Endothelial cell (in vitro differentiated cells): ENCODE data around the gene ARHGAP44. TPM values are rescaled to one million over a fixed set of nuclear protein-coding genes. Genes with fewer than 3 reads are reported as not detected.

Experiments
- DNase-seq: peaks from one replicate; pipeline ENCODE4 v3.0.0; 2021; ENCODE audit warnings: low spot score
- H3K27ac Mint-ChIP-seq: one replicate; pipeline ENCODE4 v1.8.0; 2021; ENCODE audit warnings: mixed read lengths, inconsistent platforms; ENCODE audit not compliant: unreplicated experiment
- H3K27me3 Mint-ChIP-seq: one replicate; pipeline ENCODE4 v1.8.0; 2021; ENCODE audit warnings: mild to moderate bottlenecking, moderate library complexity, mixed read lengths, inconsistent platforms; ENCODE audit not compliant: unreplicated experiment
- H3K36me3 Mint-ChIP-seq: one replicate; pipeline ENCODE4 v1.8.0; 2021; ENCODE audit warnings: mild to moderate bottlenecking, low read depth, mixed read lengths, inconsistent platforms; ENCODE audit not compliant: unreplicated experiment
- H3K4me1 Mint-ChIP-seq: one replicate; pipeline ENCODE4 v1.8.0; 2021; ENCODE audit warnings: mild to moderate bottlenecking, mixed read lengths, inconsistent platforms; ENCODE audit not compliant: unreplicated experiment
- H3K4me3 Mint-ChIP-seq: one replicate; pipeline ENCODE4 v1.8.0; 2021; ENCODE audit warnings: mild to moderate bottlenecking, mixed read lengths, inconsistent platforms; ENCODE audit not compliant: unreplicated experiment
- H3K9me3 Mint-ChIP-seq: one replicate; pipeline ENCODE4 v1.8.0; 2021; ENCODE audit warnings: mixed read lengths, inconsistent platforms; ENCODE audit not compliant: unreplicated experiment
- total RNA-seq: library from RNA; stranded (reverse); fragmentation: NEBNext Ultra II Directional; extraction: Animal tissue kit (Norgen Biotek cat#: 25700); gene quantifications from one replicate; pipeline ENCODE4 v1.2.1, GENCODE V29; 2021; ENCODE audit not compliant: unreplicated experiment
- TF ChIP-seq, protein P1 (sequence below): fragments of 200-600 bp; sonication (generic); IDR thresholded peaks from one replicate; pipeline ENCODE4 v1.5.0; 2021; ENCODE audit warnings: antibody characterized with exemption; ENCODE audit not compliant: unreplicated experiment

Gene ARHGAP44
- total RNA-seq, 1 donor from 2014 or later = 11.5 TPM

DNA sequence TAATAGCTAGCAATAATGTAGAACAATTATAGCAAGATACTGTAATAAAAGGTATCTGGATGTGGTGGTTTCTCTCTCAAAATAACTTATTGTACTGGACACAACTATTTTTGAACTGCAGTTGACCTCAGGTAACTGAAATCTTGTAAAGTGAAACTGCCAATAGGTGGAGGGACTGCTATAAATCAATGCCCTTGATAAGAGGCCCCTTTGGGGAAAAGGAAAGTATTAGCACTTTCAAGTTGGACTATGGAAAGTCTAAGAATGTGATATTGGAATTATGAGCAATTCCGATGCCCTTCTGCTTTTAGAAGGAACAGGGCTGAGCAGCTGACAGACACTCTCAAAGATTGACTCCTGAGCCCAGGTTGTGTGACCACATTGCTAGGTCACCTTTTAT lies 44.5 kb upstream of the ARHGAP44 start:
- H3K36me3 Mint-ChIP-seq = no peaks in the 10 kb centered on the region
- no peak overlapping the region for H3K27ac Mint-ChIP-seq
- no peaks in the 10 kb centered on the region for H3K9me3 Mint-ChIP-seq
- no peak for DNase-seq
- H3K27me3 Mint-ChIP-seq = peaks cover 4% of the 10 kb centered on the region
- H3K4me1 Mint-ChIP-seq = no peaks in the 10 kb centered on the region
- TF ChIP-seq, protein P1, sequence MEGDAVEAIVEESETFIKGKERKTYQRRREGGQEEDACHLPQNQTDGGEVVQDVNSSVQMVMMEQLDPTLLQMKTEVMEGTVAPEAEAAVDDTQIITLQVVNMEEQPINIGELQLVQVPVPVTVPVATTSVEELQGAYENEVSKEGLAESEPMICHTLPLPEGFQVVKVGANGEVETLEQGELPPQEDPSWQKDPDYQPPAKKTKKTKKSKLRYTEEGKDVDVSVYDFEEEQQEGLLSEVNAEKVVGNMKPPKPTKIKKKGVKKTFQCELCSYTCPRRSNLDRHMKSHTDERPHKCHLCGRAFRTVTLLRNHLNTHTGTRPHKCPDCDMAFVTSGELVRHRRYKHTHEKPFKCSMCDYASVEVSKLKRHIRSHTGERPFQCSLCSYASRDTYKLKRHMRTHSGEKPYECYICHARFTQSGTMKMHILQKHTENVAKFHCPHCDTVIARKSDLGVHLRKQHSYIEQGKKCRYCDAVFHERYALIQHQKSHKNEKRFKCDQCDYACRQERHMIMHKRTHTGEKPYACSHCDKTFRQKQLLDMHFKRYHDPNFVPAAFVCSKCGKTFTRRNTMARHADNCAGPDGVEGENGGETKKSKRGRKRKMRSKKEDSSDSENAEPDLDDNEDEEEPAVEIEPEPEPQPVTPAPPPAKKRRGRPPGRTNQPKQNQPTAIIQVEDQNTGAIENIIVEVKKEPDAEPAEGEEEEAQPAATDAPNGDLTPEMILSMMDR = no peak
- no peak overlapping the region for H3K4me3 Mint-ChIP-seq

DNA sequence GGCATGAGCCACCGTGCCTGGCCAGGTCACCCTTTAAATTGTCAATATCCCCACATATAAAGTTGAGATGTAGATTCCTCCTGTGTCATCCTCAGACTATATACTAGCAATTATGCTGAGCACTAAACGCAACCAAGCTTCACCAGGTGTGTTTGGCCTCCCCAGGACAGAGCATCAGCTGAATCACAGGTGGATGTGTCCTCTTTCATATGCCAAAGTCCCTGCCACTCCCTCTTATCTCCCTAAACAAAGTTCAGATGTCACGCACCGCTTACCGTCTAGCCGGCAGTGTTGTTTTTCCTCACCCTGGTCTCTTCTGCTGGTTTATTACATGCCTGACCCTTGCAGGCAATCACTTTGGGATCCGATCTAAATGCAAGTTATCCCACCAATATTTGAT lies 43.8 kb upstream of the ARHGAP44 start:
- no peaks in the 10 kb centered on the region for H3K4me1 Mint-ChIP-seq
- DNase-seq = no peak
- no peak overlapping the region for H3K27ac Mint-ChIP-seq
- TF ChIP-seq, protein P1 = no peak
- no peak overlapping the region for H3K4me3 Mint-ChIP-seq
- no peaks in the 10 kb centered on the region for H3K36me3 Mint-ChIP-seq
- H3K27me3 Mint-ChIP-seq = peaks cover 4% of the 10 kb centered on the region
- H3K9me3 Mint-ChIP-seq = no peaks in the 10 kb centered on the region

DNA sequence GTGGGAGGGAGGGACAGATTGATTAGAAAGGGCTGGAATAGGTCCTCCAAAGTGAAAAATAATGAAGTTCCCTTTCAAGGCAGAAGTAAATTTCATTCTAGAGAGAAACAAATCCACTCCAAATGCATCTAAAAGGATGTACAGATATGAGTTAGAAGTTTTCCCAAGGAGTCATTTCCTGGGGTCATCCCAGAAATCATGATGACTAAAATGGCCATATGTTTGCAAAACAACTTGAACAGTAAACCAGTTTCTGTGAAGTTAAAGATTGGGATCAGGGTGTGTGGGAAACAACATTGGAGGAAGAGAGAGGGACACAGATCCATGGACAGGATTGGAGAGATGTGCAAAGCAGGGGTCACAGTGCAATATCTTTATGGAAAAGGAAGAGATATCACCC lies 32.5 kb upstream of the ARHGAP44 start:
- H3K27ac Mint-ChIP-seq = no peak overlapping the region
- peaks cover 3% of the 10 kb centered on the region for H3K9me3 Mint-ChIP-seq
- DNase-seq = no peak
- TF ChIP-seq, protein P1 = no peak
- H3K36me3 Mint-ChIP-seq = no peaks in the 10 kb centered on the region
- H3K4me3 Mint-ChIP-seq = no peak overlapping the region
- H3K4me1 Mint-ChIP-seq = peaks cover 3% of the 10 kb centered on the region
- H3K27me3 Mint-ChIP-seq = peaks cover 3% of the 10 kb centered on the region

DNA sequence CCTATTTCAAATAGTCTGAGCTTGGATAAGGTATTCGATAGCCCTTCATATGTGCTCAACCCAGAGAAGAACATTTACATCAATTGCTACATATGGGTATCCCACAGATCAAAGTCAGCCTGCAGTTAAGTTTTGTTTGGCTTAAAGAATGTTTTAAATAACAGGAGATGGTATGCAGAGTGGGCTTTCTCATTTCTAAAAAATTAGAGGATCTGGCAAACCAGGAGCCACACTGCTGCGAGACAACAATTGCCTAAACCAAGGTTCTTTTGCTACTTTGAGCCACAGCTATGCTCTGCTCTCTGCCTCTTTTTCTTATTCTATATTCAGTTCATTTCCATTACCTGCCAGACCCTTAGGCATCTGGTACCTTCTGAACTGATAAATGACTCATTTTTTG lies 30.2 kb upstream of the ARHGAP44 start:
- peaks cover 3% of the 10 kb centered on the region for H3K4me1 Mint-ChIP-seq
- H3K27ac Mint-ChIP-seq = no peak overlapping the region
- TF ChIP-seq, protein P1 = no peak
- H3K27me3 Mint-ChIP-seq = peaks cover 2% of the 10 kb centered on the region
- DNase-seq = no peak
- H3K4me3 Mint-ChIP-seq = no peak overlapping the region
- peaks cover 3% of the 10 kb centered on the region for H3K9me3 Mint-ChIP-seq
- no peaks in the 10 kb centered on the region for H3K36me3 Mint-ChIP-seq

DNA sequence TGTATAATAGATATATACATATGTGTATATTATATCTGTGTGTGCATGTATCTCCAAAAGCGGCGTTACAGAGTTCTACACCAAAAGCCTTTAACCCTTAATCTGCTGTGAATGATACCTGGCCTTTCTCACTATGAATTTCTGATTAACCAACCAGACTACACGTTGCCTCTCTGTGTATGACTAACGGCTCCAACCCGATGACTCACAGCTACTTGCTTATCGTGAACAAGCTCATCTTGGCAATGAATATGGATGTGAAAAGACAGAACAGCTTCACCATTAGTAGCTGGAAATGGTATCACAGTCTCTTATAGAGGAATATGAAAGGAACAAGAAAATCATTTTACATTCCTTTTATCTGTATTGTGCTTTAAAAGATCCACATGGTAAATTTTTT lies 23.8 kb upstream of the ARHGAP44 start:
- peaks cover 3% of the 10 kb centered on the region for H3K9me3 Mint-ChIP-seq
- H3K27ac Mint-ChIP-seq = no peak overlapping the region
- H3K27me3 Mint-ChIP-seq = no peaks in the 10 kb centered on the region
- DNase-seq = no peak
- no peaks in the 10 kb centered on the region for H3K4me1 Mint-ChIP-seq
- H3K4me3 Mint-ChIP-seq = no peak overlapping the region
- TF ChIP-seq, protein P1 = no peak
- H3K36me3 Mint-ChIP-seq = no peaks in the 10 kb centered on the region
